IPS-18a (cell line): Measurements from ENCODE around the gene SLC4A9.

Source experiments
- H3K27ac ChIP-seq: one replicate; pipeline ENCODE4 v1.5.1; 2013; ENCODE audit warnings: low read length
- H3K27me3 ChIP-seq: one replicate; pipeline ENCODE4 v1.6.1; 2013; ENCODE audit warnings: mild to moderate bottlenecking, low read length; ENCODE audit not compliant: control insufficient read depth, insufficient read depth
- H3K36me3 ChIP-seq: one replicate; pipeline ENCODE4 v1.6.1; 2013; ENCODE audit warnings: low read depth, low read length; ENCODE audit not compliant: control insufficient read depth
- H3K4me1 ChIP-seq: one replicate; pipeline ENCODE4 v1.6.1; 2013; ENCODE audit warnings: low read depth, low read length; ENCODE audit not compliant: control insufficient read depth
- H3K4me3 ChIP-seq: one replicate; pipeline ENCODE4 v1.5.1; 2013; ENCODE audit warnings: low read length
- H3K9ac ChIP-seq: one replicate; pipeline ENCODE4 v1.6.1; 2013; ENCODE audit warnings: mild to moderate bottlenecking, low read length, moderate library complexity
- H3K9me3 ChIP-seq: one replicate; pipeline ENCODE4 v1.6.1; 2013; ENCODE audit warnings: low read depth, low read length; ENCODE audit not compliant: control insufficient read depth

The SLC4A9 gene

DNA sequence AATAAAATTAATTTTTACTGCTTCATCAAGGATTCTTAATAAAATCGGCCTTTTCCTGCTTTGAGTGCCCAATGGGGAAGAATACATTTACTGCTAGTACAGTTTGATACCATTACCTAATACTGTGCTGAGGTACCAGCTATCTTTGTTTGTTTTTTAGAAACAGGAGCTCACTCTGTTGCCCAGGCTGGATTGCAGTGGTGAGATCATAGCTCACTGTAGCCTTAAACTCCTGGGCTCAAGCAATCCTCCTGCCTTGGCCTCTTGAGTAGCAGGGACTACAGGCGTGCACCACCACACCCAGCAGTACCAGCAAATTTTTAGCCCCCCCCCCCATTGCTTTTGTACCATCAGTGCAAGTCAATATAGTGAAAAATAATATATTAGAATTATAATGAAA lies 28.1 kb downstream of the SLC4A9 start:
- H3K27me3 ChIP-seq, result no peaks in the 10 kb centered on the region
- no peak overlapping the region for H3K27ac ChIP-seq
- H3K9ac ChIP-seq, result no peak overlapping the region
- H3K4me3 ChIP-seq, result no peak overlapping the region
- no peaks in the 10 kb centered on the region for H3K36me3 ChIP-seq
- H3K4me1 ChIP-seq, result no peaks in the 10 kb centered on the region
- H3K9me3 ChIP-seq, result no peaks in the 10 kb centered on the region

DNA sequence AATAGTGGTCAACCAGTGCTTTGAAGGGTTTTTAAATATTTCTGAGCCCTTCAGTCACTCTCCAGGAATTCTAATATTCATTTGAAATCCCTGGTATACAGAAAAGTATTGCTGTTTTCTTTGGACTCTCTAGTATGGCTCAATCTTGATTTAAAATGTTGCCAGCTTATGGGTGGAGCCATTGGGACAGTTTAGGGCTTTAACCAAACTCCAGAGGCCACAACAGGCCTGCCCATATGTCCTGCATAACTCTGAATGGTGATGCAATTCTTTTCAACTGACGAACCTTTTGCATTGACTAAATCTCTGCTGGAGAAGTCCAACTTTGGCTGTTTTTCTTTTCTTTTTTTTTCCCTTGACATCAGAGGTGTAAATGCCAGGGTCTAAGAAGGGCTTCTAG lies 31.3 kb downstream of the SLC4A9 start:
- Histone ChIP-seq H3K9ac (no peak overlapping the region), H3K4me3 (no peak overlapping the region), H3K27me3 (no peaks in the 10 kb centered on the region), H3K4me1 (no peaks in the 10 kb centered on the region), H3K27ac (no peak overlapping the region), H3K9me3 (no peaks in the 10 kb centered on the region), H3K36me3 (no peaks in the 10 kb centered on the region)

DNA sequence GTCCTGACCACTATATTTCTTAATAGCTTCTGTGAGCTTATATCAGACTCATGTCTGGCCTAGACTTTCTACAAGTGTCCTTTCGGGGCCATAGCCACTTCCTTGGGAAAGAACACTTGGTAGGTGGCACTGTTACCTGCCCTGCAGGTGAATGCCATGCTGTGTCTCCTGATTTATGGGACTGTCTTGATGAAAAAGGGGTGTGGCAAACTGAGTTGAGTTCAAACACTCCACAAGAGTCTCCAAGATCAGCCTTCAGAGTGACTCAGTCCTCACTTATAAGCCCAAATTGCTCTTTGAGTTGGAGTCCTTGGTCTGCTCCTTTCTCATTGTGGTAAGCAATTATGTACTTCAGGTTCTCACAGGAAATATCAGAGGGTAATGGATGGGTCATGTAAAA lies 31.7 kb downstream of the SLC4A9 start:
- H3K4me3 ChIP-seq, result no peak overlapping the region
- H3K9me3 ChIP-seq, result no peaks in the 10 kb centered on the region
- no peak overlapping the region for H3K9ac ChIP-seq
- H3K27ac ChIP-seq, result no peak overlapping the region
- H3K4me1 ChIP-seq, result no peaks in the 10 kb centered on the region
- no peaks in the 10 kb centered on the region for H3K36me3 ChIP-seq
- no peaks in the 10 kb centered on the region for H3K27me3 ChIP-seq

DNA sequence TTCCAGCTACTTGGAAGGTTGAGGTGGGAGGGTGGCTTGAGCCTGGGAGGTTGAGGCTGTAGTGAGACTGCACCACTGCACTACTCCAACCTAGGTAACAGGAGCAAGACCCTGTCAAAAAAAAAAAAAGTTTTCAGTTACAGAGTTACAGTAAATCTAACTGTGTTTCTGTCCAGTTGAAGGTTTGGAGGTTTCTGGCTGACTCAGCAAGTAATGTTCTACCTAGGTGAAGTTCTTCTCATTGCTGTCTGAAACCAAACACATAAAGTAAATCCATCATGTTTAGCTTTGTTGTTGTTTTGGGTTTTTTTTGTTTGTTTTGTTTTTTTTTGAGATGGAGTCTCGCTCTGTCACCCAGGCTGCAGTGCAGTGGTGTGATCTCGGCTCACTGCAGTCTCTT lies 33.7 kb downstream of the SLC4A9 start:
- no peak overlapping the region for H3K27ac ChIP-seq
- no peaks in the 10 kb centered on the region for H3K9me3 ChIP-seq
- no peak overlapping the region for H3K4me3 ChIP-seq
- H3K36me3 ChIP-seq, result no peaks in the 10 kb centered on the region
- H3K4me1 ChIP-seq, result peaks cover 4% of the 10 kb centered on the region
- H3K27me3 ChIP-seq, result no peaks in the 10 kb centered on the region
- no peak overlapping the region for H3K9ac ChIP-seq

DNA sequence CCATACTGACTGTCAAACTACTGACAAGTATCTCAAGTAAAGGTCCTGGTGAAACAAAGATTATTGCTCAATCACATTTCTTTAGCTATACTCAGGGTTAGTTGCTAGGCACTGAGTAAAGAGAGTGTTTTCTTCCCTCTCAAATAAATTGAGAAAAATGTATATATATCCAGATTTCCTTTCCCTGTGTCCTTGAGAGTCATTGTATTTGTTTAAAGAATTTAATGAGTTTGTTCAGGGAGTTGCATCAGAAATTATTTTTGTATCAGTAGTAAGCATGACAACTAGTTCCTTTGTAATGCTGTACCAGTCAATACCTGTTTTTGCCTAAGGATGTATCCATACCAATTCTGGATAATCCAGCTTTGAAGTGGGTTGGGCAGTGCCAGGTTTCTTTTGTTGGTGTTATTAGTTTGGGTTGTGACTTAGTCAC lies 38.4 kb downstream of the SLC4A9 start:
- no peak overlapping the region for H3K9ac ChIP-seq
- H3K9me3 ChIP-seq, result no peaks in the 10 kb centered on the region
- no peak overlapping the region for H3K27ac ChIP-seq
- H3K4me3 ChIP-seq, result no peak overlapping the region
- H3K27me3 ChIP-seq, result no peaks in the 10 kb centered on the region
- peaks cover 9% of the 10 kb centered on the region for H3K4me1 ChIP-seq
- no peaks in the 10 kb centered on the region for H3K36me3 ChIP-seq

DNA sequence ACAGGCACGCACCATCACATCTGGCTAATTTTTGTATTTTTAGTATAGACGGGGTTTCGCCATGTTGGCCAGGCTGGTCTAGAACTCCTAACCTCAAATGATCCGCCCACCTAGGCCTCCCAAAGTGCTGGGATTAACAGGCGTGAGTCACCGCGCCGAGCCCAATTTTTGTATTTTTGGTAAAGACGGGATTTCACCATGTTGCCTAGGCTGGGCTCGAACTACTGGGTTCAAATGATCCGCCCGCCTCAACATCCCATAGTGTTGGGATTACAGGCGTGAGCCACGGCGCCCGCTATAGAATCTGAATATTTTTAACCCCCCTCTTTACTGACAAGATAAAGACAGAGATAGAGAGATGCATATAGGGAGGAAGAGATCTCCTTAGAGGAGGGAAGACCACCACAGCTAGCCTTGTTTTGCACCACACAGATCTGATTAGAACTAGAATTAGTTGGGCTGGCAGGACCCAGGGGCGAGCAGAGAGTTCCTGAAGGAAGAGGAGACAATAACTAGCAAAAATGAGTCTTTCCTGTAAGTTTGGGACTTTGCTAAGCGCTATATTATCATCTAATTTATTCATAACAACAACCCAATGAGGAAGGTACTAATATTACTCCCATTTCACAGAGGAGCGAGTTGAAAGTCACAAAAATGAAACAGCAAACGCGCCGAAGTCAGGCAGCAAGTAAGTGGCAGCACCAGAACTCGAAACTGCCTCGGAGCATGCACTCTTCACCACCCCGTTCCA lies 40.2 kb downstream of the SLC4A9 start:
- Histone ChIP-seq H3K4me1 (peaks cover 16% of the 10 kb centered on the region), H3K27me3 (no peaks in the 10 kb centered on the region), H3K9ac (peak overlapping the region; percentile 85), H3K36me3 (no peaks in the 10 kb centered on the region), H3K9me3 (no peaks in the 10 kb centered on the region), H3K27ac (peak overlapping the region; percentile 29), H3K4me3 (peak overlapping the region; percentile 76)

DNA sequence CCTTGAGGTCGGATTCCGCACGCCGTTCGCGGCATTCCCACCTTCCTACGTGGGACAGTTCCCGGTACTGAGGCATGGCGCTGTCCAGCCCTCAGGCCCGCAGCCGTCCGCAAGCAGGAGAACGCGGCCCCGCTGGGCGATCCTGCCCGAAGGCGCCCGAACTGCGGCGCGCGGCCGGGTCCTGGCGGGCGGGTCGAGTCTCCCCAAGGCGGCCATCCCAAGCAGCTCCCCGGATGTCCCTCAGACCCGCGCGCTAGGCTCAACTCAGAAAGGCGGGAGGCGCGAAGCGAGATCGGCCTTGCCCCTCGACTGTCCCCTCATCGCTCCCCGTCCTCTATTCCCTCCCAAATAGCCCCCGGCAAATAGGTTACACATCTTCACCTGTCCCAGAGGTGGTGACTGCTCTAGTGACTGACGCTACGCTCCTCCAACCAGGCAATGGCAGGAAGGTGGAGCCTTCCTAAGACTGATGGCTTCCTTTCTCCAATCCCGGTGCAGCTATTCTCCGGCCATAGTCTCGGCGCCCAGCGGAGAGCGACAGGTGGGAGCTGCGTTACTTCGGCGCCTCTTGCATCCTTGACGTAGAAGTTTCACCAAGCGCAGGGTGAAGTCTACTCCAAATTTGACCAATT lies 40.9 kb downstream of the SLC4A9 start:
- peak overlapping the region; percentile 85 for H3K9ac ChIP-seq
- peak overlapping the region; percentile 89 for H3K27ac ChIP-seq
- no peaks in the 10 kb centered on the region for H3K27me3 ChIP-seq
- no peaks in the 10 kb centered on the region for H3K9me3 ChIP-seq
- H3K4me1 ChIP-seq, result peaks cover 16% of the 10 kb centered on the region
- H3K36me3 ChIP-seq, result no peaks in the 10 kb centered on the region
- H3K4me3 ChIP-seq, result peak overlapping the region; percentile 76

DNA sequence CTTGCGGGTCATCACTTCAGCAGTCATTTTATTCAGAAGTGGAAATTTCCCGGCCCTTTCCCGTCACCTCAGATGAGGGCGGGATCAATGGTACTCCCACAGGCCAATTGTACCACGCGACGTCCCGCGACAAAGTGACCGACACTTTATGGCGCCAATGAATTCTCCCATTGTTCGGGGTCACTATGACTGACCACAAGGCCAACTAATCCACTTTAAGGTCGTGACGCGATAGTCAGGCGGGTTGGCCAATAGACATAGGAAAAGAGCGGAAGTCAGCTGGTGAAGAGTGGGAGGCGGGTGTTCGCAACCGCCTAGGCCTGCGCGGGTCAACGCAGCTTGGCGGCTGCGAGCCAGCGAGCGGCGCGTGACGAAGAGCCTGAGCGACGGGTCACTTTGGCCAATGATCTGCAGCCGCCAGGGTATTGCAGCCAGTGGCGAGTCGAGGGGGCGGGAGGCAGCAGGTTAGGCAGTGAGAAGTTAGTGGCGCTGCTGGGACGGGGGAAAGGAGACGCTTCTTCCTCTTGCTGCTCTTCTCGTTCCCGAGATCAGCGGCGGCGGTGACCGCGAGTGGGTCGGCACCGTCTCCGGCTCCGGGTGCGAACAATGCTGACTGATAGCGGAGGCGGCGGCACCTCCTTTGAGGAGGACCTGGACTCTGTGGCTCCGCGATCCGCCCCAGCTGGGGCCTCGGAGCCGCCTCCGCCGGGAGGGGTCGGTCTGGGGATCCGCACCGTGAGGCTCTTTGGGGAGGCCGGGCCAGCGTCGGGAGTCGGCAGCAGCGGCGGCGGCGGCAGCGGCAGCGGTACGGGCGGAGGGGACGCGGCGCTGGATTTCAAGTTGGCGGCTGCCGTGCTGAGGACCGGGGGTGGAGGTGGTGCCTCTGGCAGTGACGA lies 41.6 kb downstream of the SLC4A9 start, which contains the start of gene ANKHD1:
Gene ANKHD1, plus strand, starts transcription at position 472 of the 896 bp plus-strand sequence. Its CDS starts 135 bp downstream, at position 607.
- no peaks in the 10 kb centered on the region for H3K9me3 ChIP-seq
- H3K9ac ChIP-seq, result peak within 1 kb of the TSS; percentile 85
- peaks cover 21% of the 10 kb centered on the region for H3K4me1 ChIP-seq
- peak within 1 kb of the TSS; percentile 76 for H3K4me3 ChIP-seq
- H3K36me3 ChIP-seq, result no peaks in the 10 kb centered on the region
- H3K27me3 ChIP-seq, result no peaks in the 10 kb centered on the region
- peak within 1 kb of the TSS; percentile 89 for H3K27ac ChIP-seq

DNA sequence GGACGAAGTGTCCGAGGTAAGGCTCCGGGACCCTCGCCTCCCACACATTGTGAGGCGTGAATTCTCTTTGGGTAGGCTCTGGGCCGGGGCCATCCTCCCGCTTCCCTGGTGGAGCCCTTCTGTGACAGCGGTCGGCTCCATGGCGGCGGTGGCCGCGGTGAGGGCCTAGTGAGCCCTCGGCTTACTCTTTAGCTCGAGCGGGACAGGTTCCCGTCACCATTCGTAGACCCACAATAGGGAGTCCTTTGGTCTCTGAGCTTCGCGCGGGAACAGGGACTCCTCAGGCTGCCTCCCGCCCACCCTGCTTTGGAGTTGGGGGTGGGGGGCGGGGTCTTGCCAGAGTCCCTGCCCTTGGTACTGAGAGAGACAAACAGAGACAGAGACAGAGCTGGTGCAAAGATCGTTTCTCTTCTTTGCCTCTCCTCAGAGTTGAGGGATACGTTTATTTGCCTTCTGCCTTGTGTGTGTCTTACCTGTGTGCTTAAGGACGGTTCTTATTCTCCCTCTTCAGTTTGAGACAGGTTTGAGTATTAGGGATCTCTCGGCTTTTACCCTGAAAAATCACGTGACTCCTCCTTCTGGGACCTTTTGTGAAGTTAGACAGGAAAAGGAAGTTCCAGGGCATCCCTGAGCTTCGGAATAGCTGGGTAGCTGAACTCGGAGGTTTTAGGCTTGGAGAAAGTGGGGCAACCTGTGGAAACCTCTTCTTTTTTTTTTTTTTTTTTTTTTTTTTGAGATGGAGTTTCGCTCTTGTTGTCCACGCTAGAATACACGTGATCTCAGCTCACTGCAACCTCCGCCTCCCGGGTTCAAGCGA lies 42.5 kb downstream of the SLC4A9 start:
- H3K9ac ChIP-seq, result peak overlapping the region; percentile 84
- no peaks in the 10 kb centered on the region for H3K27me3 ChIP-seq
- H3K36me3 ChIP-seq, result no peaks in the 10 kb centered on the region
- no peaks in the 10 kb centered on the region for H3K9me3 ChIP-seq
- peak overlapping the region; percentile 47 for H3K27ac ChIP-seq
- peak overlapping the region; percentile 76 for H3K4me3 ChIP-seq
- H3K4me1 ChIP-seq, result peaks cover 23% of the 10 kb centered on the region

DNA sequence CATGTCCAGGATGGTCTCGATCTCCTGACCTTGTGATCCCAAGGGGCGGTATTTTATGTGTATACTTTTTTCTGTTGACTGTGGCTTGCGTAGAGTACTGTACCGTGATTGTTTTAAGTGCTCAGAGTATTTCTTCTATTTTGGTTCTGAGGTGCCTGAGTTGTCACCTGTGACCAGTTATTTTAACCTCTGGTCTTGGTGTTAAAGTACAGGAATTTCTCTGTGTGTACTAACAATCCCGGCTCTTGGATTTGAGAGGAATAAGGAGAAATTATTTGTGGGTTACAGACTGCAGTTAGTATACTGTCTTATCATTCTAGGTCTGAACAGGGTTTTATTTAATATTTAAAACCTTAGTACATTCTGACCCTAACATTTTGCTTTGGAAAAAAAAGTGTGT lies 43.6 kb downstream of the SLC4A9 start:
- Histone ChIP-seq H3K27ac (no peak overlapping the region), H3K27me3 (no peaks in the 10 kb centered on the region), H3K36me3 (no peaks in the 10 kb centered on the region), H3K4me1 (peaks cover 21% of the 10 kb centered on the region), H3K9ac (no peak overlapping the region), H3K4me3 (peak overlapping the region; percentile 76), H3K9me3 (no peaks in the 10 kb centered on the region)
